SIG-M5 treated with dmso at 0.1 percent for 504 hours (cell line): ENCODE measurements around the gene KCNN2.
A peak's percentile ranks its signal among the peaks of the same experiment; 100 is the strongest.

Experiments
- DNase-seq: peaks from one replicate; lab custom pipeline; 2025; ENCODE audit not compliant: unreplicated experiment; lab: John Stamatoyannopoulos, UW

Gene KCNN2

DNA sequence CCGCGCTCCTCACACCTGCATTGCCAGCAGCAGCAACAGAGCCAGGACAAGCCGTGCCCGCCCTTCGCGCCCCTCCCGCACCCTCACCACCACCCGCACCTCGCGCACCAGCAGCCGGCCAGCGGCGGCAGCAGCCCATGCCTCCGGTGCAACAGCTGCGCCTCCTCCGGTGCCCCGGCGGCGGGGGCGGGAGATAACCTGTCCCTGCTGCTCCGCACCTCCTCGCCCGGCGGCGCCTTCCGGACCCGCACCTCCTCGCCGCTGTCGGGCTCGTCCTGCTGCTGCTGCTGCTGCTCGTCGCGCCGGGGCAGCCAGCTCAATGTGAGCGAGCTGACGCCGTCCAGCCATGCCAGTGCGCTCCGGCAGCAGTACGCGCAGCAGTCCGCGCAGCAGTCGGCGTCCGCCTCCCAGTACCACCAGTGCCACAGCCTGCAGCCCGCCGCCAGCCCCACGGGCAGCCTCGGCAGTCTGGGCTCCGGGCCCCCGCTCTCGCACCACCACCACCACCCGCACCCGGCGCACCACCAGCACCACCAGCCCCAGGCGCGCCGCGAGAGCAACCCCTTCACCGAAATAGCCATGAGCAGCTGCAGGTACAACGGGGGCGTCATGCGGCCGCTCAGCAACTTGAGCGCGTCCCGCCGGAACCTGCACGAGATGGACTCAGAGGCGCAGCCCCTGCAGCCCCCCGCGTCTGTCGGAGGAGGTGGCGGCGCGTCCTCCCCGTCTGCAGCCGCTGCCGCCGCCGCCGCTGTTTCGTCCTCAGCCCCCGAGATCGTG lies 517 bp downstream of the KCNN2 start:
- DNase-seq = peak; percentile 51

GRCh38 chr5:114362977-114363761 lies 1.3 kb downstream of the KCNN2 start:
- peak; percentile 52 for DNase-seq

GRCh38 chr5:114363837-114364236 lies 2.0 kb downstream of the KCNN2 start:
- DNase-seq = peak; percentile 57

DNA sequence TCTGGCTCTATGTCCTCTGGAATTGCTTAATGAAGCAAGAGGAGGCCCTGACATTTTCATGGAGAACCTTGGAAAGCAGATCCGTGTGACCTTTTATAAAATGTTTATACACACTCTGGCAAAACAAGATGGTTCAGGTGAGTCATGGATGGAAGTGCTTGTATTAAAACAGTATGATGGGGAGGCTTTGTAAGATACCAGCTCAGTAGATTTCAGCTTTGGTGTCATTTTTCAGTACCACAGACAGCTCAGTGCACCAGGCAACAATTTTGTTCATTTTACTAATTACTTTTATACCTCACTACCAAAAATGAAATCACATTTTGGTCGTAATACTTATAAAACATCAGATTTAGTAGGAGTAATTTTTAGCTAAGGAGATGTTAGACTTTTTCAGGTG lies 5.2 kb downstream of the KCNN2 start:
- peak; percentile 20 for DNase-seq

DNA sequence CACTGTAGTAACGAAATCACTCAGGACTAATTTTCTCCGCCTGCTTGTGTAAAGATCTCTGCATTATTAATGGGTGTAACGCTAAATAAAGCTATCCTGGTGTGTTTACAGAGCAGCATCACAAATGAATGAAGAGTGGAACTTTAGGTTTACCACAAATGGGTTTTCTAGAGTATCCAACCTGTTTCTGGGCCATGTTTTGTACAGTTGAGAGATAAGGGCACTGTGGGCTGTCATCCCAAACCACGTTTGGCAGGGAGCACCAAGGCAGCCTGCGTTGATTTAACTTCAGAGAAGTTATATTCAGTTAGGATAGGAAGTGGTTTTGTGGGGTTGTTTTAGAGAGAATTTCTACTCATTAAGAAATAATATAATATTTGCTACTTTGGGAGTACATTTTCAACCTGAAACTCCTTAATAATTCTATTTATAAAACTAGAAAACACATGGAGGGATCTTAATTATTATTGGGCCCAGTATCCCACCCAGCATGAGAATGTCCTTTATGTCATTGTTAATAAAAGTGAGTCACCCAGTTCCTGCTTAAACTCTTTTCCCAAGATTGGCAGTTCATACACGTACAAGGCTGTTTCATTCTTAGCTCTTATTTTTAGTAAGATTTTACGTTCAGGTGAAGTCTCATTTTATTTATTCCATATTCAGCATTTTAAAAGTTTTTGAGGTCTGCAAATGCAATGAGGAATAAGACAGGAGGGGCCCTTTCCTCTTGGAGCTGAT lies 8.0 kb downstream of the KCNN2 start:
- DNase-seq = no peak

DNA sequence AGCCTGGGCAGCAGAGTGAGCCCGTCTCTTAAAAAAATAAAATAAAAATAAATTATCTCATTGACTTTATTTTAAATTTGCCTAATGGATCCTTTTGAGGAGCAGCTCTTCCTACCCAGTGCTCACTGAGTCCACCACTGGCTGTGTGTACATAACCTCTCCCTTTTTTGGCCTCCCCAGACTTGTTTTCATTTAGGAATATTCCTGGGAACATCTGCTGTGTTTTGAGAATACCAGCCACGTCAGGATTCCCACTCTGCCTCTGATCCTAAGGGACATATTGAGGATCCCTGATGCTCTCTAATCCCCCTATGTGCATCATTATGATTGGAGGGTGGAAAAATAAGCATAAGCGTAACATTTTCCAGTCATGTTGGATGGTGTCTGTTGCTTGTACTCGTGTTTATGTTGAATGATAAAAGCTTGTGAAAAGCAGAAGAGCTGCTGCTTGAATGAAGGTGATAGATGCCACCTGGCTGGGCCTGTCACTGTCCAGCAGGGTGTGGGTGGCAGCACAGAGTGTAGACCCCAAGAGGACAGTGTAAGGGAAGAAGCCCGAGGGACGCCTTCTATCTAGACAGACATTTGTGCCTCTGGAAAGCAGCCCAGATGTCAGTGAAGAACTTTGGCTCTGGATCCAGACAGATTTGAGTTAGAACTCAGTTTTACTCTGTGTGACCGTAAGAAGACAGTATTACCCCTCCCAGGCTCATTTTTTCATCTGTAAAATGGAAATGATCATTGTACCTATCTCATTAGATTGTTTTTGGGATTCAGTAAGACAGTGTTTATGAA lies 15.4 kb downstream of the KCNN2 start:
- no peak for DNase-seq

DNA sequence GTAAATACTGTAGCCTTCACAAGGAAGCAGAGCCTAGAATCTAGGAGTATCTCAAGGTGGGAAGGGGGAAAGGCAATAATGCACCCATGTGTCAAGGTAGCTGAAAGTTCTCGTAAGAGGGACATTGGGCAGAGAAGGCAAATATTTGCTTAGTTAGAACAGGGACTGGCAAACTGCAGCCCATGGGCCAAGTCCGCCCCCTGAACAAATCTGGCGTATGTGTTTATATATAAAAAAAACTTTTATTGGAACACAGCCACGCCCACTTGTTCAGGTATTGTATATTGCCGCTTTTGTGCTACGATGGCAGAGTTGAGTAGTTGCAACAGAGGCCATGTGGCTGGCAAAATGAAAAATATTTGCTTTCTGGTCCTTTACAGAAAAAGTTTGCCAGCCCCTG lies 16.1 kb downstream of the KCNN2 start:
- DNase-seq = no peak

DNA sequence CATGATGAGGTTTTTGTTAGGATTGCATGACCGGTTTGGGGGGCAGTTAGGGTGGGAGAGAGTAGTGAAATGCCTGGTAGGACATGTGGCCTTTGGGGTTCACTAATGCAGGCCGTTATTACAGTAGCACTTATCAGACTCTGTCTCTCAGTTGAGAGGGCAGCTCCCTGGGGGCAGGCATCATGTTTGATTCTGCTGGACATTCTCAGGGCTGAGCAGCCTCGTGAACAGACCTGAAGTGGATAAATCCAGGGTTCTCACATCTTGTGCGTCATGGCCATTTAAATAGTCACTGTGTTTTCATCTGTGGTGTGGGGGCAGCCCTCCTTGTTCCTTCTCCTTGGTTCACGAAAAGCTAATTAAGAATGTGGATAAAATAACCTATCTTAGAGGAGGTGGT lies 18.9 kb downstream of the KCNN2 start:
- no peak for DNase-seq

GRCh38 chr5:114387433-114387832 lies 25.6 kb downstream of the KCNN2 start:
- DNase-seq = no peak

DNA sequence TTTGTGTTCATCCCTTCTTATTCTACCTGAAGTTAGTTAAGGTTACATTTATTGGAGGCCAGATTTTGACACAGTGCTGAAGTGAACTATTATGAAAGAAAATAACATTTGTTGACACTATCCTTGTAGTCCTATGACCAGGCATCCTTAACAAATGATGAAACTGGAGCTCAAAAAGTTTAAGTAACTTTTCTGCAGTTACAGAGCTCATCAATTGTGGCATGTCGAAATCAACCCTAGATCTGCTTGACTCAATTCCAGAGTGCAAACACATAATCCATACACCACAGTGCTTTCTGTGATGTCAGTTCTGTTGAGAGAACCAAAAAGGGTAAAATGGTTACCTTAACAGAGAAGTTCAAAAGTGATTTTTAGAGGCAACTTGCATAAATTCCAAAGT lies 28.6 kb downstream of the KCNN2 start:
- DNase-seq = peak; percentile 51

- DNase-seq = no peak
Observed at GRCh38 chr5:114391321-114391720, 29.5 kb downstream of the KCNN2 start.

DNA sequence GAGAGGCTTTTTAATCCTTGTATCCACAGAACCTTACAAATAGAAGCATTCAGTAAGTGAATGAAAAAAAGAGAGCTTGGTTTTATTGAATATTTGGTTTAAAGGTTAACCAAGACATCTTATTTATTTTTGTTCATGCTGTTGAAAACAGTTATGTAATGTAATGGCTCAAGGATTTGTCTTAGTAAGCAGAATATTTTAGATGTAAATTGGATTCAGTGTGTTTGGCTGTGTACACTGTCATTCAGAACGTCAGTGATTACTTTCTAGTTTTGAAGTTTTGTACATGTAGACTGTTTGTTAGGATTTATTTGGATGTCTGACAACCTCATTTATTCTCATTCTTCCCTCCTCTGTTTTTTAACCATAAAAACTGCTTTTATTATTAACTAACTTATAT lies 31.3 kb downstream of the KCNN2 start:
- DNase-seq = no peak

DNA sequence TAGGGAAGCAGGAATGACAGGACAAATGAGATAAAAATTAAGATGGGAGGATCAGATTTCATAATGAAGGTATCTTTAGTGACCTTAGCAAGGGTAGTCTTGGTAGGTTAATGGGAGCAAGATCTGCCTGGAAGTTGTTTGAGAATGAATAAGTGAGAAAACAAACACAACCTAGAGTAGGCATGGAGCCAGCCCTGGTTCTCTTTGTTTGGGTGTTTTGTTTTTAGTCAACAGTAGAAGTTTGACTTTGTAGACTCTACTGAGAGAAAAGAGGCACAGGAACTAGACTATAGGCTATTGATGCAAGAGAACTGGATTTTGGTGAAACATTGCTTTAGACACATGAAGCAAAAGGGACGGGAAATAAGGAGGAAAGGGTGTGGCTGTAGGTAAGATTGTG lies 40.3 kb downstream of the KCNN2 start:
- no peak for DNase-seq

DNA sequence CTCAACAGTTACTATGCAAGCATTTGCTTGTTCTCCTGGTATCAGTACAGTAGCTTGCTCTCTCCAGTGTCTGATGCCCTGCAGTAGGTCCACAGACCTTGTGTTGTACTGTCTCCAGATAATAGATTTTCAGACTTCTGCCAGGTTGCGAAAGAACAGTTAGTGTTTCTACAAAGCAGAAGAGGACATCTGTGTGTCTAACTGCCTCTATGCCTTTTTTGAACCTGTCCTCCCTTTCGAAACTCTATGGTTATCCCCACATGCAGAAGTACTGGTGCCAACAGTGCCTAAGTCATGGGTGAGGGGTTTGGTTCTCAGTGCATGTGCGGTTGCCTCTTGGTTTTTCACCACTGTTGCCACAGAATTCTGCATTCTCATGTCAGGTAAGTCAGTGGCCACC lies 45.9 kb downstream of the KCNN2 start:
- DNase-seq = peak; percentile 98

DNA sequence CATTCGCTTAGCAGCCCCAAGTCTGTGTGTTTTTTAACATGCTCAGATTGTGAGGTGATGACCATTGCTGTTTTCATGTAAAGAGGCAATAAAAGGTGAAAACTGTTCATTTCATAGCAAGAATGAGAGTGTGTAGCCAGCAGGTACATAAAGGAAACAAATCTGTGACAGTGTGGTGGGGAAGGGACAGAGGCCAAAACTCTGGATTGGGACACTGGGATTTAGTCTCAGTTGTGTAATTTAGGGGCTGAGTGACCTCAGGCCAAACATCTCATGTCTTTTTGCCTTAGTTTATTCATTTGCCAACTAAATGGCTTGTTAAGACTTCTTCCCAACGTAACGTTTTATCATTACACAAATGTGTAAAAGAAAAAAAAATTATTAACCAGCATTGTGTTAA lies 47.0 kb downstream of the KCNN2 start:
- DNase-seq = peak; percentile 9

GRCh38 chr5:114411380-114411931 lies 49.6 kb downstream of the KCNN2 start:
- peak; percentile 21 for DNase-seq

DNA sequence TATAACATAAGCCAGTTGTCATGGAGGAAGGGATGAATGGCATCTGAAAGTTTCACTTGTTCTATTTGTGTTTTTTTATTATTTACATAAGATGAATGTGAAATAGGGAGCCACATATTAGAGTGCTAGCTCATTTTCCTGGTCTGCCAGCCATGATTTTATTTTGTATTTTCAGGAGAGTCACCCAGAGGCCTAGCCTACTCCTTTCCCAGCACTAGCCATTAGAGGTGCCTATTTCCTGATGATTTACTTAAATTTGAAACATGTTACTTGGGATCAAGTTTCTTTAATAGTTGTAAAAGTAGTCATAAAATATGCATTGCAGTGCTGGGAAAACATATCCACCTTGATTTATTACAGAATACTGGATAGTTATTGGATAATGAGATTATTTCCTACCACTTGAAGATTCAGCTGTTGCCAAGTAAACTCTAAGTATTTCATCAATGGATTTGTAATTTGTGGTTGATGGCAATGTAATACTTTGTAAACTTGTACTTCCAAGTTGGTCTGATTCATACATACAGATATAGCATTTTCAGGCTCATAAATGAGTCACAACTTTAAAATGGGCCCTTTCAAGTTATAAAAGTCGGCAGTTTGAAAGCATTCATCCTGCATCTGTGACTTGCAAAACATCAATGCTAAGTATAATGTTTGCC lies 50.8 kb downstream of the KCNN2 start:
- DNase-seq = peak; percentile 95

DNA sequence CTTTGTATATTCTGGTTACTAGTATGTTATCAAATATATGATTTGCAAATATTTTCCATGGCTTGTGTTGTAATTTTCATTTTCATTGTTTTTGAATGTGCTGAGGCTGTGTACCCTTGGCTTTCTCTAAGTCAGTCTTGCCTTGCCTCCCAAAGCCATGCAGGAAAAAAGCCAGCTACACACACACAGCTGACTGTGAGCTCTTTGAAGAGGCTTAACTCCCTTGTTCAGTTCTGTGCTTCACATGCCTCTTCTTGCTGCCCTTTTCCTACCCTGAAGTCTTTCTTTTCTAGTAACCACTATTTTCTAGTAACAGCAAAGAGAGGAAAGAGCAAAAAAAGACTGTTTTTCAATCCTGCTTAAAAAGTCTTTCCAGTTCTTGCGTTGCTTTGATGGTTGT lies 53.9 kb downstream of the KCNN2 start:
- no peak for DNase-seq

DNA sequence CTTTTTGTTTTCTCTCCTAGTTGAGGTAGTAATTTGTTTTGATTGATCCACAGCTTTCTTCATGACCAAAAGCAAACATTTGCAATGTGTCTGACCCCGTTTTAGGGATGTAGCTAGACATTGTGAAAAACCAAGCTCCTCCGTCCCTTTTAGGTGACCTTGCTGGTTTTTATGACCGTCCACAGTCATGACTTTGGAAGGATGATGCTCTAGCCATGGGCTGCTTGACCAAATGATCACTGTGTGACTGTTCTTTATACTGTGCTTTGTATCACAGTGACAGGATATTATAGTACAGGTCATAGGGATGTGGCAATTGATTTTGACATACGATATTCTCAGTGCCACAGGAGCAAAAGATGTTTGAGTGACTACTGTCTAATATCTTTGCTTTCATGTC lies 54.4 kb downstream of the KCNN2 start:
- DNase-seq = peak; percentile 24

DNA sequence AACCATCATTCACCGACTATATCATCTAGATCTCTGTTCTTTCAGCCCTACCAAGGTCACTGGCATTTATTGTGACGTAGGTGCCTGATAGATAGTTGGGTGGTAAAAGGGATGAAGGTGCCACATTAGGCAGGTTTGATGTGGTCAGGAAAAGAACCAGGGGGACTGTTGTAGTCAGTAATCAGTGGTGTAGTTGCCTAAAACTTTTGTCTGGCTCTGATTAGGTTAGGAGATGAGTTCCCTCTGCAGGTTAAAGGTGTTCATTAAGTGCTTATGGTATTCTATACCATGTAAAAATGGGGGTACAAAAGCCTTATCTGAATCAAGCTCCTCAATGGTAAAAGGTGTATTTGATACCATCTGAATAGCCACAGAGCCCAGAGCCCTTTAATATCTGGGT lies 55.6 kb downstream of the KCNN2 start:
- DNase-seq = no peak
